Measurements from ENCODE around the gene DAAM1.

Gene DAAM1

GRCh38 chr14:59391388-59391787 is 202.9 kb downstream of the DAAM1 start:
- ChIA-PET CTCF (no interaction called here), POLR2A (no interaction called here)
- TF ChIP-seq CTBP1 (IDR thresholded peaks at IDR 0.05; ENCODE audit: borderline replicate concordance): no peak
- TF ChIP-seq BHLHE40 (IDR thresholded peaks at IDR 0.05; ENCODE audit: borderline replicate concordance): no peak
- TF ChIP-seq, protein P1, sequence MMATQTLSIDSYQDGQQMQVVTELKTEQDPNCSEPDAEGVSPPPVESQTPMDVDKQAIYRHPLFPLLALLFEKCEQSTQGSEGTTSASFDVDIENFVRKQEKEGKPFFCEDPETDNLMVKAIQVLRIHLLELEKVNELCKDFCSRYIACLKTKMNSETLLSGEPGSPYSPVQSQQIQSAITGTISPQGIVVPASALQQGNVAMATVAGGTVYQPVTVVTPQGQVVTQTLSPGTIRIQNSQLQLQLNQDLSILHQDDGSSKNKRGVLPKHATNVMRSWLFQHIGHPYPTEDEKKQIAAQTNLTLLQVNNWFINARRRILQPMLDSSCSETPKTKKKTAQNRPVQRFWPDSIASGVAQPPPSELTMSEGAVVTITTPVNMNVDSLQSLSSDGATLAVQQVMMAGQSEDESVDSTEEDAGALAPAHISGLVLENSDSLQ (IDR thresholded peaks at IDR 0.05): no peak
- no peak for TF ChIP-seq NFRKB (IDR thresholded peaks at IDR 0.05)
- no peak for TF ChIP-seq FOXA1 (IDR thresholded peaks at IDR 0.05)
- no peak for TF ChIP-seq ZNF384 (IDR thresholded peaks at IDR 0.05)
- no peak for TF ChIP-seq TARDBP (IDR thresholded peaks at IDR 0.05)
- no peak for TF ChIP-seq ARNT (IDR thresholded peaks at IDR 0.05)
- no peak for TF ChIP-seq FOXK2 (IDR thresholded peaks at IDR 0.05)
- no peak for TF ChIP-seq SP1 (IDR thresholded peaks at IDR 0.05)
- TF ChIP-seq LEF1 (IDR thresholded peaks at IDR 0.05; ENCODE audit: borderline replicate concordance): no peak
- no peak for TF ChIP-seq FOXM1 (IDR thresholded peaks at IDR 0.05; ENCODE audit: borderline replicate concordance)
- TF ChIP-seq HDGF (IDR thresholded peaks at IDR 0.05; ENCODE audit: borderline replicate concordance): no peak
- no peak for TF ChIP-seq L3MBTL2 (conservative IDR thresholded peaks at IDR 0.05)
- no peak for TF ChIP-seq SUZ12 (IDR thresholded peaks at IDR 0.05)
- TF ChIP-seq ELF4 (IDR thresholded peaks at IDR 0.05): no peak
- no peak for DNase-seq (ENCODE audit: extremely low spot score)

- TF ChIP-seq CTBP1 (IDR thresholded peaks at IDR 0.05; ENCODE audit: borderline replicate concordance) (no peak), SP1 (IDR thresholded peaks at IDR 0.05) (no peak), FOXK2 (IDR thresholded peaks at IDR 0.05) (no peak), ZNF384 (IDR thresholded peaks at IDR 0.05) (no peak), FOXA1 (IDR thresholded peaks at IDR 0.05) (no peak), NFRKB (IDR thresholded peaks at IDR 0.05) (no peak), BHLHE40 (IDR thresholded peaks at IDR 0.05; ENCODE audit: borderline replicate concordance) (no peak), ELF4 (IDR thresholded peaks at IDR 0.05) (no peak), ARNT (IDR thresholded peaks at IDR 0.05) (no peak), L3MBTL2 (conservative IDR thresholded peaks at IDR 0.05) (no peak), SUZ12 (IDR thresholded peaks at IDR 0.05) (no peak)
- POLR2A ChIA-PET: no interaction called here
- CTCF ChIA-PET: no interaction called here
- no peak for DNase-seq (ENCODE audit: extremely low spot score)
Observed at GRCh38 chr14:59394268-59394667, 205.8 kb downstream of the DAAM1 start.

DNA sequence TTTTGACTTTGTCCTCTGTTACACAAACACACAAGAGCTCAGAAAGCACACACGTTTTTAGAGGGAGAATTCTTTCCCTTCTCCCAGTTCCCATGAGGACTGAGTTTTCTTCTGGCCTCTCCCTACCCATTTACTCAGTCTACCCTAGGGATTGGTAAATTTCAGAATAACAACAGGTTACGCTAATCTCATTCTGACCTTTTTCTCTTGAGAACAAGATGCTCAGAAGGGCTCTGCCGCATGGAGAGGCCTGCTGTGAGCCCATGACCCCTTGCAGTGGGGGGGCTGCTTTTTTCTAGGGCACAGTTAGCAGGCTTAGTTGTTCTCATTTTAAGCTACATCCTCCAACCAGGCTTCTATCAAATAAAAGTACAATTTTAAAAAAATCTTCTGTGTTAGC is 207.2 kb downstream of the DAAM1 start:
- CTCF ChIA-PET: interaction anchor here (0.6 kb wide), 1 partner anchor 85 kb away, joined by 3 read pairs; no protein-coding TSS in a partner anchor
- no peak for DNase-seq (ENCODE audit: extremely low spot score)
- POLR2A ChIA-PET: no interaction called here
- TF ChIP-seq HDGF (IDR thresholded peaks at IDR 0.05; ENCODE audit: borderline replicate concordance): no peak
- no peak for TF ChIP-seq TARDBP (IDR thresholded peaks at IDR 0.05)
- TF ChIP-seq L3MBTL2 (conservative IDR thresholded peaks at IDR 0.05): no peak
- no peak for TF ChIP-seq ARNT (IDR thresholded peaks at IDR 0.05)
- TF ChIP-seq FOXM1 (IDR thresholded peaks at IDR 0.05; ENCODE audit: borderline replicate concordance): no peak
- no peak for TF ChIP-seq CTBP1 (IDR thresholded peaks at IDR 0.05; ENCODE audit: borderline replicate concordance)
- no peak for TF ChIP-seq ZNF384 (IDR thresholded peaks at IDR 0.05)
- TF ChIP-seq SUZ12 (IDR thresholded peaks at IDR 0.05): no peak
- TF ChIP-seq, protein P1 (IDR thresholded peaks at IDR 0.05): no peak

- POLR2A ChIA-PET: no interaction called here
- DNase-seq (ENCODE audit: extremely low spot score): no peak
- no peak for TF ChIP-seq FOXK2 (IDR thresholded peaks at IDR 0.05)
- TF ChIP-seq LEF1 (IDR thresholded peaks at IDR 0.05; ENCODE audit: borderline replicate concordance): no peak
- no peak for TF ChIP-seq ZNF384 (IDR thresholded peaks at IDR 0.05)
- TF ChIP-seq TARDBP (IDR thresholded peaks at IDR 0.05): no peak
- no peak for TF ChIP-seq ELF4 (IDR thresholded peaks at IDR 0.05)
- TF ChIP-seq ARNT (IDR thresholded peaks at IDR 0.05): no peak
- TF ChIP-seq BHLHE40 (IDR thresholded peaks at IDR 0.05; ENCODE audit: borderline replicate concordance): no peak
- no peak for TF ChIP-seq SUZ12 (IDR thresholded peaks at IDR 0.05)
- TF ChIP-seq L3MBTL2 (conservative IDR thresholded peaks at IDR 0.05): no peak
- TF ChIP-seq SP1 (IDR thresholded peaks at IDR 0.05): no peak
- TF ChIP-seq HDGF (IDR thresholded peaks at IDR 0.05; ENCODE audit: borderline replicate concordance): no peak
- TF ChIP-seq, protein P1 (IDR thresholded peaks at IDR 0.05): no peak
- TF ChIP-seq FOXM1 (IDR thresholded peaks at IDR 0.05; ENCODE audit: borderline replicate concordance): no peak
- no peak for TF ChIP-seq CTBP1 (IDR thresholded peaks at IDR 0.05; ENCODE audit: borderline replicate concordance)
- no peak for TF ChIP-seq FOXA1 (IDR thresholded peaks at IDR 0.05)
- TF ChIP-seq NFRKB (IDR thresholded peaks at IDR 0.05): no peak
- CTCF ChIA-PET: no interaction called here
Observed at GRCh38 chr14:59398841-59399240, 210.4 kb downstream of the DAAM1 start.

DNA sequence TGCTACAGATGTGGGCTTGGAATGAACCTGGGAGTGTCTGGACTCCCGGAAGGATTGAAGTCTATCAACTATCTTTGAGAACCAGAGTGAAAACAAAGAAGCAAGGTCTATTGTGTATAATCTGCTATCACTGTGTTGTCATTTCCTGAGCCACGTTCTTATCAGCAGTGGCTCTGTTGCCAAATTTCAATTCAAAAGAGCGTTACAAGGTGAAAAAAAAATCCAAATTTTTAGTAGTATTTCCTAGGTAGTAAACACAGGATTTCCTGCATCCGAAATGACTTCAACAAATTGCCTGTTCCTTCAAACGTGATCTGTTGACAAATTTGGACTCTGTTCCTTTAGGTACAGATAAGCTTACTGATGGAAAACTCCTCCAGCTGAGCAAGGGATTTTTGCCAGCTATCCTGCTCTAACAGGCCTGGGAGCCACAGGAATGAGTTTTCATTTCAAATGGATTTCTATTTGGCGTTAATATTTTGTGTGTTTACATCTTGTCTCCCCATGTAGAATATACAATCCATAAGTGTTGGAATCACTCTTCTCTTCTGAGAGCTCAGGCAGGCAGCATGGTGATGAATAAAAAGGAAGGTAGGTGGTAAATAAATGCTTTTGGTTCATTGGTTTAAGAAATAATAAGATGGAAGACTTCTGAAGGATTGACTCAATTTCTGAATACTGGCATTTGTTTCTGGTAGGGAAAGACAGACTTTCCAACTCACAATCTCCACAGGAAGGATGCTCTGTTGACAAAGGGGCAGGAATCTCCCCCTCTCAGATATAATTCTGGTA is 218.2 kb downstream of the DAAM1 start:
- TF ChIP-seq ZNF384 (IDR thresholded peaks at IDR 0.05): no peak
- TF ChIP-seq CTBP1 (IDR thresholded peaks at IDR 0.05; ENCODE audit: borderline replicate concordance): no peak
- TF ChIP-seq FOXA1 (IDR thresholded peaks at IDR 0.05): no peak
- no peak for TF ChIP-seq TARDBP (IDR thresholded peaks at IDR 0.05)
- TF ChIP-seq SUZ12 (IDR thresholded peaks at IDR 0.05): no peak
- no peak for TF ChIP-seq FOXK2 (IDR thresholded peaks at IDR 0.05)
- no peak for TF ChIP-seq HDGF (IDR thresholded peaks at IDR 0.05; ENCODE audit: borderline replicate concordance)
- TF ChIP-seq BHLHE40 (IDR thresholded peaks at IDR 0.05; ENCODE audit: borderline replicate concordance): no peak
- TF ChIP-seq NFRKB (IDR thresholded peaks at IDR 0.05): no peak
- DNase-seq (ENCODE audit: extremely low spot score): no peak

More for the DNA sequence above, 218.2 kb downstream of the DAAM1 start:
- CTCF ChIA-PET: no interaction called here
- POLR2A ChIA-PET: no interaction called here

All from HEK293T (cell line).